HG02798 (cell line): ENCODE results near the gene KLK12.

Experiments
- ATAC-seq: cut with Tn5 transposase; IDR thresholded peaks from one replicate; pipeline ENCODE4 v1.9.1; 2021; ENCODE audit warnings: mild to moderate bottlenecking; ENCODE audit not compliant: unreplicated experiment, poor library complexity

Gene KLK12

GRCh38 chr19:51034704-51035103 is at the start of gene KLK12:
Gene KLK12 (minus strand): TSS chr19:51035002. CDS start chr19:51034621, 381 bp downstream.
- no peak for ATAC-seq

- no peak for ATAC-seq
These were observed 49.7 kb upstream of the KLK12 start for GRCh38 chr19:51084505-51084904.

- ATAC-seq, result no peak
These were observed 49.0 kb upstream of the KLK12 start for GRCh38 chr19:51083783-51084182.

GRCh38 chr19:51083181-51083580 is 48.4 kb upstream of the KLK12 start:
- ATAC-seq, result no peak

GRCh38 chr19:51082611-51083010 is 47.8 kb upstream of the KLK12 start, which contains the start of gene KLK14:
Gene KLK14 (minus strand): TSS chr19:51082887. CDS start chr19:51082614, 273 bp downstream.
- ATAC-seq, result no peak

GRCh38 chr19:51081476-51081875 is 46.7 kb upstream of the KLK12 start:
- ATAC-seq, result no peak

GRCh38 chr19:51079481-51080110 is 44.8 kb upstream of the KLK12 start:
- no peak for ATAC-seq

- ATAC-seq, result no peak
These were observed 43.9 kb upstream of the KLK12 start for GRCh38 chr19:51078731-51079130.

GRCh38 chr19:51078104-51078503 is 43.3 kb upstream of the KLK12 start:
- no peak for ATAC-seq

GRCh38 chr19:51076631-51077213 is 41.9 kb upstream of the KLK12 start:
- no peak for ATAC-seq

- no peak for ATAC-seq
These were observed 41.2 kb upstream of the KLK12 start for GRCh38 chr19:51075998-51076397.

GRCh38 chr19:51071095-51071405 is 36.2 kb upstream of the KLK12 start:
- no peak for ATAC-seq

GRCh38 chr19:51070334-51071094 is 35.7 kb upstream of the KLK12 start:
- ATAC-seq, result no peak

- no peak for ATAC-seq
These were observed 31.8 kb upstream of the KLK12 start for GRCh38 chr19:51066393-51067186.

- ATAC-seq, result no peak
These were observed 30.6 kb upstream of the KLK12 start for GRCh38 chr19:51065221-51065960.

- no peak for ATAC-seq
These were observed 29.9 kb upstream of the KLK12 start, which contains the start of gene KLK13 for GRCh38 chr19:51064534-51065220. Gene KLK13 (minus strand): TSS chr19:51065092. CDS start chr19:51065067, 25 bp downstream.

GRCh38 chr19:51063664-51064063 is 28.9 kb upstream of the KLK12 start:
- no peak for ATAC-seq

GRCh38 chr19:51060973-51061372 is 26.2 kb upstream of the KLK12 start:
- no peak for ATAC-seq

GRCh38 chr19:51060336-51060735 is 25.5 kb upstream of the KLK12 start:
- no peak for ATAC-seq
